ENCODE measurements around the gene ST6GALNAC5. TPM values are rescaled to one million over a fixed set of nuclear protein-coding genes. Genes with fewer than 3 reads are reported as not detected.

The ST6GALNAC5 gene
- total RNA-seq, 1 donor from 2014 or later = not detected

- ATAC-seq (no peak), DNase-seq (ENCODE audit: low spot score) (no peak)
Observed at GRCh38 chr1:76998582-76999223, 131.4 kb downstream of the ST6GALNAC5 start.

DNA sequence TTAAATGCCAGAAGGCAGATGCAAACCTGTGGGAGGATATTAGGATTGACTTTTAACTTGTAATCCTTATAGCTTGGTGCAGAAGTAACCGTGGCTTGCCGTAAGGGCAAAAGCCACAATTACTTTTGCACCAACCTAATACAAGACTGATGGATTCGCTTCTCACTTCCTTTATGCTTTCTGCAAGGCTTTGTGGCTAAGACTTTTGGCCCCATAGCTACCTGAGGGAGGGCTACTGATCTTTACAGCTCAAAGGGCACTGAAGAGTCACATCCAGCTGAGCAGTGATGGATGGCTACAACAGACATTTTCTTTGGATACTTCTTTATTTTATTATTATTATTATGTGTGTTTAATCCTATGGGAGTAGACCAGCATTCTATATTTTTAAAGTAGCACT lies 140.4 kb downstream of the ST6GALNAC5 start:
- ATAC-seq (no peak), DNase-seq (ENCODE audit: low spot score) (no peak)

- DNase-seq (ENCODE audit: low spot score) (no peak), ATAC-seq (no peak)
Observed at GRCh38 chr1:77010937-77011336, 143.7 kb downstream of the ST6GALNAC5 start.

DNA sequence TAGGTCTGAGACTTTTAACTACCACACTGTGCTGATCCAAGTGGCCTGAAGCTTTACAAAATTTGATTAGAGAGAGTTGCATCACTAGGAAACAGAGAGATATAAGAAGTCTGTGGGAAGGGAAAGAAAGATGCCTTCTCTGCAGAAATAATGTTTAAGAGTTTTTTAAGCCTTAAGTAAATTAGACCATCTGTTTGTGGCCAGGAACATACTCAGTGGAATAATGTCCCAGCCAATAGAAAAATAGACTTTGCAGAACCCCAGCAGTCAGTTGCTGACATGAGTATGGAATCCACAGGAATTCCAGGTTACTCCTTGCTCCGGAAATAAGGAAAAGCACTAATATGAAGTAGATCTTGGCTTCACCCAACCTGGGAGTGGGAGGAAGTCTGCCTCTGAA lies 144.8 kb downstream of the ST6GALNAC5 start:
- no peak for DNase-seq (ENCODE audit: low spot score)
- ATAC-seq = no peak

GRCh38 chr1:77014073-77014788 lies 147.0 kb downstream of the ST6GALNAC5 start:
- DNase-seq (ENCODE audit: low spot score) (no peak), ATAC-seq (no peak)

- no peak for DNase-seq (ENCODE audit: low spot score)
- ATAC-seq = no peak
Observed at GRCh38 chr1:77015748-77016341, 148.6 kb downstream of the ST6GALNAC5 start.

- no peak for ATAC-seq
- DNase-seq (ENCODE audit: low spot score) = no peak
Observed at GRCh38 chr1:77016386-77016985, 149.2 kb downstream of the ST6GALNAC5 start.

GRCh38 chr1:77018311-77018710 lies 151.0 kb downstream of the ST6GALNAC5 start:
- ATAC-seq (no peak), DNase-seq (ENCODE audit: low spot score) (no peak)

DNA sequence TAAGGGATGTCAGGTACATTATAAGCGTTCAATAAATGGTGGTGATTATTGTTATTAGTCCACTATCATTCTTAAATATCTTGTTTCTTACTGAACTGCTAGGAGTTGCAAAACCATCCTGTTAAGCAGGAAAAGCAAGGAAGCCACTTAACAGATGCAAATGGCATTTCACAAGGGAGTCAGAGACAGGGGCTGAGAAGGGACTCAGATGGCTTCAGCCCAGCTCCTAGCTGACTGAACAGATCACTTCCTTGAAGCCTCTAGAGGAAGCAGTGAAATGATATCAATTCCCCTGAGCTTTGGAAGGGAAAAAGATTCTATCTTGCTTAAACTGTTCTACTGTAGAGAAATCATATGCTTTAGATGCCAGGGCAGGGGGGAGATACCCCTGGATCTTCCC lies 151.5 kb downstream of the ST6GALNAC5 start:
- DNase-seq (ENCODE audit: low spot score) = no peak
- ATAC-seq = no peak

DNA sequence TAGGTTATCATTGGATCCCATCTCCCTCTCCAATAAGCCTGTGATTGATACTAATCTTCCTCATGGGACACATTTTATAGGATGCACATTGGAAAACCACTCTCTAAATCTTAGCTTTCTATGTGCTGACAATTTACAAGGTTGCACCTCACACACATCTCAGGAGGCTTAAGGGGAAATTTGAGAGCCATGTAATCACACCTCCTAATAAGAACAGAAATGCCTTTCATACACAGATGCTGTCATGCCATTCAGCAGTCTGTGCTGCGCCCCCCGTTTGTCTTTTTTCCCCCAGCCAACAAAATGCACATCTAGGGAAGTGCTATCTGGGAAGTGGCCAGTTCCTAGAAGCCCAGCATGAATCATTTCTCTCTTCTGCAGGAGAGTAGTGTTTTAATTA lies 154.5 kb downstream of the ST6GALNAC5 start:
- ATAC-seq = no peak
- no peak for DNase-seq (ENCODE audit: low spot score)

DNA sequence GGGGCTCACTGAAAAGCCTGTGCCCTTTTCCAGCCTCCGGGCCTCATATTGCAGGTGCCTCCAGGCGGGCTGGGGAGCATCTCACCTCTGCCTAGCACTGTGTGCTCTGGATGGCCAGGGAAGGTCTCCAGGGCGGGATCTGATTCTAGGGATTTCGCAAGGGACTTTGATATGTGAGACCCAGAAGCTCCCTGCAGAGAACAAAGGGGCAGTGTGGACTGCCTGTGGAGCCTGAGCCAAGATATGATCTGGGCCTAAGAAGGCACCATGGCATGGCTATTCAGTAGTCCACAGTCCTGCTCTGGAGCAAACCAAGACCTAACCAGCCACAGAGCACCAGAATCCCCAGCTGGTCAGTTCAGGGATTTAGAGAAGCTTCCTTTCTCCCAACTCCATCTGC lies 157.2 kb downstream of the ST6GALNAC5 start:
- DNase-seq (ENCODE audit: low spot score) (no peak), ATAC-seq (no peak)

GRCh38 chr1:77025599-77025998 lies 158.3 kb downstream of the ST6GALNAC5 start:
- ATAC-seq (no peak), DNase-seq (ENCODE audit: low spot score) (no peak)

DNA sequence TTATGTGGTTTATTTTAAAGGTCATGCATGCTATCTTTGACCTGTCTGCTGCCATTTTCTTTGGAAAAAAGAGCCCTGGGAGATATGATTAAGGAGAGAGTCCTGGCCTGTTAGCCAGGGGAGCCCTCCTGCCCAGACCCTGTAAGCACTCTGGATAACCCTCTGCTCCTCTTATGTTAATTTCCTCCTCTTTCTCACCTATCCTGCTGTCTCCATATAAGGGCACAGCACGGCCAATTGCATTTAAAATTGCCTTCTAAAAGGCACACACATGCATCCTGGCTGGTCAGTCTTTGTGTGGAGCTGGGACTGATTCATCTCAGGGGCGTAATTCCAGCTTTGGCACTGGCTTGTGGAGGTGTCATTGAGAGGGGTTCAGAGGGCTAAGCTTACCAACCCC lies 158.9 kb downstream of the ST6GALNAC5 start:
- DNase-seq (ENCODE audit: low spot score) = no peak
- ATAC-seq = no peak

- ATAC-seq = no peak
- DNase-seq (ENCODE audit: low spot score) = no peak
Observed at GRCh38 chr1:77026640-77027039, 159.4 kb downstream of the ST6GALNAC5 start.

DNA sequence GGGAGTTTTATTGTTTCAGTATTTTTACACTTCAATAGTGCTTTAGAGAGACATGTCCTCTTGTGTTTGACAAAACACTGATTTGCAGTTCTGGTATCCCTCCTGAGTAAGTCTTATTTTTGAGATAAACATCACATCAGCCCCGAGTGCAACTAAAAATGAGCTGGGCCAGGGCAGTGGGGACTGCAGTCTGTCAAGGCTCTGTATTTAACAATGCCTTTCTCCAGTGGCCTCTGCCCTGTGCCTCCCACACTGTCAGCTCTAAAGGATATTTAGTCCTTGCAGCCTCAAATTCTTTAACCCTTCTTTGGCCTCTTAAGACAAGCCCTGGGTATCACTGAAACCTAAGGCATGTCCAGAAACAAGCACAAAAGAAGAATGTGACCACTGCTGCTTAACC lies 160.6 kb downstream of the ST6GALNAC5 start:
- ATAC-seq (no peak), DNase-seq (ENCODE audit: low spot score) (no peak)

DNA sequence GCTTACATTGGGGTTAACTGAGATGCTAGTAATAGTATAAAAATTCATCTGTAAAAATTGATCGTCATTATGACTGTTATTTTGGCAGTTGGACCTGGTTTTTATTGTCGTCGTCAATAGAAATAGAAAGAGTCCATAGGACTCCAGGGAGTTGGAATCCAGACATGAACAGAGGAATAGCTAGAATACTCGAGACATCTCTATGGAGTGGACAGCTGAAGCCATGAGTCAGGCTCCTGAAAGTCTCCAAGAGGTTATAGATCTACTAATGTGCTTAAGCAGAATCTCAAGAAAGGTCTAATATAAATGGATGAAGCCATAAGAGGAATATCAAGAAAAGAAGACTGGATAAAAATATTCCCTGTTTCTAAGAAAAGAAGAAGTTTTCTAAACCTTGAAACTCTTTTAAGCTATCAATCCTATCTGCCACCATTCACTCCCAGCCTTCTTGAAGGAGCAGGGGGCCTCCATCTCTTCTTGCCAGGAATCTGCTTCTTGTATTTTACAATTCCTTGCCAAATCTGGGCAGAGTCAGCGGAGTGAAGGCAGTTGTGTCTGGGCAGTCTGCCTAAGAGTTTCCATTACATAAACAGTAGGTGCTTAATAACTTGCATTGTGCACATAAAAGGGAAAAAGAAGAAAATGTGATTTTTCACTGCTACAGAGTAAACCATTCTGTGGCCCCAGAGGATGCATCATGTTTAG lies 163.3 kb downstream of the ST6GALNAC5 start:
- no peak for DNase-seq (ENCODE audit: low spot score)

DNA sequence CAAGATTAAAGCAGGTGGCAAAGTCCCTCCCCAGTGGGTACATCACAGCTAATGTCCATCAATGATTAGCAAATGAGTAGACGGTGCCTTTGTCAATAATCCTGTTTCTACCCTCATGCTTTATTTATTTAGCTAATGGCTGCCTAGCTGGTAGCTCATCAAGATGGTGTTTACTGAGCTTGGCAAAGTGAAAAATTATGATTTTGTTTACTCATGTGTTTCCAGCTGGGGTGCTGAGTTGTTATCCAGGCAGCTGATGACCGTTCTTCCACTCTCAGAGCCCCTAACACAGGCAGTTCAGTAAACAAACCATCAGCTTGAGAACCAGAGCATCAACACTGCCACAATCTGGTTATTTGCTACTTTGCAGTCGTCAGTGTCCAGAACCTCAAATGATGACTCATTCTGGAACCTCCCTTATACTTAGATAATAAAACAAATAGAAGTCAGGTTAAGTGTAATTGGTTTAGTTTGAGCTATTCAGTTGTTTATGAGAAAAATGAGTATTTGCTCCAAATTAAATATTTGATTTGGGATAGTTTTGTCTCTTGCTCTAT lies 163.9 kb downstream of the ST6GALNAC5 start:
- no peak for ATAC-seq
- DNase-seq (ENCODE audit: low spot score) = no peak

More for the DNA sequence above, 163.3 kb downstream of the ST6GALNAC5 start:
- ATAC-seq = no peak

- no peak for ATAC-seq
- DNase-seq (ENCODE audit: low spot score) = no peak
Observed at GRCh38 chr1:77036560-77036959, 169.3 kb downstream of the ST6GALNAC5 start.

DNA sequence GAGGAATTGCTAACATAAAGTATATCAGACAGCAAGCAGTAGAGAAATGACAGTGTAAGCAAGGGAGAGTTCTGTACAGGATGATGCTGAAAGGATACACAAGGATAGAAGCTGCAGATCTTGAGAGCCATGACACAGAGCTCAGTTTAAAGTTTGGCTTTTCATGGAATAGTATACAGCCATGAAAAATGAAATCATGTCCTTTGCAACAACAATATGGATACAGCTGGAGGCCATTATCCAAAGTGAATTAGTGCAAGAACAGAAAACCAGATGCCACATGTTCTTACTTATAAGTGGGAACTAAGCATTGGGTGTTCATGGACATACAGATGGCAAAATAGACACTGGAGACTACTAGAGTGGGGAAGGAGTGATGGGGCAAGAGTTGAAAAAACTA lies 169.8 kb downstream of the ST6GALNAC5 start:
- no peak for ATAC-seq
- DNase-seq (ENCODE audit: low spot score) = no peak

- ATAC-seq (no peak), DNase-seq (ENCODE audit: low spot score) (no peak)
Observed at GRCh38 chr1:77038000-77038399, 170.7 kb downstream of the ST6GALNAC5 start.

- DNase-seq (ENCODE audit: low spot score) (no peak), ATAC-seq (no peak)
Observed at GRCh38 chr1:77039111-77039510, 171.8 kb downstream of the ST6GALNAC5 start.
